ENCODE measurements around the gene BCAR3.

DNA sequence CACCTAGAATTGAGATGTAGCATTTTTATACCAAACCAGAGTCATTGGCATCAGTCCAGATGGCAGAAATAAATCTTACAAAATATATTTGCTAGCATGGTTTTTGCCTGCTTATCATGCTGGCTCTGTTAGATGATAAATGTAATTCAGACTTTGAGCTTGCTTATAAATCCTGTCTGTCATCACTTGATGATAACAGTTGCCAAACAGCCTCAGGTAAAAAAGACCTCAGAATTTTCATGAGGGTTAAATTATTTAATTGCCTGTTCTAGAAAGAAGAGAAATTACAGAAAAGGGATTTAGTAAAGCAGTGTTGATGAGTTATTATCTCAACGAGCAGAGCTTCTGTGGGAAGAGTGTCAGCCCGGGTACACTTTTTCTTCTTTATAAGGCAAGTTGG is 150.4 kb downstream of the BCAR3 start:
- no peak for TF ChIP-seq POLR2AphosphoS5 (IDR thresholded peaks at IDR 0.05)
- TF ChIP-seq EP300 (IDR thresholded peaks at IDR 0.05): no peak
- TF ChIP-seq, protein P1, sequence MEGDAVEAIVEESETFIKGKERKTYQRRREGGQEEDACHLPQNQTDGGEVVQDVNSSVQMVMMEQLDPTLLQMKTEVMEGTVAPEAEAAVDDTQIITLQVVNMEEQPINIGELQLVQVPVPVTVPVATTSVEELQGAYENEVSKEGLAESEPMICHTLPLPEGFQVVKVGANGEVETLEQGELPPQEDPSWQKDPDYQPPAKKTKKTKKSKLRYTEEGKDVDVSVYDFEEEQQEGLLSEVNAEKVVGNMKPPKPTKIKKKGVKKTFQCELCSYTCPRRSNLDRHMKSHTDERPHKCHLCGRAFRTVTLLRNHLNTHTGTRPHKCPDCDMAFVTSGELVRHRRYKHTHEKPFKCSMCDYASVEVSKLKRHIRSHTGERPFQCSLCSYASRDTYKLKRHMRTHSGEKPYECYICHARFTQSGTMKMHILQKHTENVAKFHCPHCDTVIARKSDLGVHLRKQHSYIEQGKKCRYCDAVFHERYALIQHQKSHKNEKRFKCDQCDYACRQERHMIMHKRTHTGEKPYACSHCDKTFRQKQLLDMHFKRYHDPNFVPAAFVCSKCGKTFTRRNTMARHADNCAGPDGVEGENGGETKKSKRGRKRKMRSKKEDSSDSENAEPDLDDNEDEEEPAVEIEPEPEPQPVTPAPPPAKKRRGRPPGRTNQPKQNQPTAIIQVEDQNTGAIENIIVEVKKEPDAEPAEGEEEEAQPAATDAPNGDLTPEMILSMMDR (IDR thresholded peaks at IDR 0.05): no peak

Data from esophagus muscularis mucosa (tissue), 4 donors.